Psoas muscle (tissue), 8 donors: ENCODE measurements around the gene RAP1A. TPM values are rescaled to one million over a fixed set of nuclear protein-coding genes. Genes with fewer than 3 reads are reported as not detected.

Source experiments
- ATAC-seq, 4 donors: fragments of 200-7000 bp; cut with Tn5 transposase; one replicate each; pipeline ENCODE4 v1.9.1; 2020; ENCODE audit warnings: moderate library complexity in 3 of 4, mild to moderate bottlenecking in 2 of 4
- DNase-seq, 2 donors: peaks; one replicate each; pipeline ENCODE4 v3.0.0-alpha.2; 2020
- H3K27ac ChIP-seq: fragments of 200-600 bp; one replicate; pipeline ENCODE4 v1.8.0; 2022
- H3K27me3 ChIP-seq, 3 donors: fragments of 200-600 bp in 1 of 3; one replicate each; pipeline versions ENCODE4 v1.6.1 to v1.8.0; 2013 to 2022; ENCODE audit warnings: low read length in 2 of 3, mild to moderate bottlenecking in 2 of 3, moderate library complexity in 1 of 3; ENCODE audit not compliant: insufficient read depth in 3 of 3
- H3K36me3 ChIP-seq, 2 donors: fragments of 200-600 bp in 1 of 2; one replicate each; pipeline versions ENCODE4 v1.6.1 to v1.8.0; 2013 to 2022; ENCODE audit warnings: low read depth in 1 of 2, mild to moderate bottlenecking in 1 of 2, moderate library complexity in 1 of 2; ENCODE audit not compliant: insufficient read depth in 1 of 2
- H3K4me1 ChIP-seq: fragments of 200-600 bp; one replicate; pipeline ENCODE4 v1.8.0; 2022
- H3K4me3 ChIP-seq: fragments of 200-600 bp; one replicate; pipeline ENCODE4 v1.8.0; 2022; ENCODE audit warnings: mild to moderate bottlenecking
- H3K9me3 ChIP-seq: fragments of 200-600 bp; one replicate; pipeline ENCODE4 v1.8.0; 2022
- WGBS, 3 donors: extraction: QIAGEN DNeasy Blood & Tissue Kit; methylation state at CpG; one replicate each; pipeline versions ENCODE4 v1.1.6 to v1.1.7; 2013; 5-methylcytosine and 5-hydroxymethylcytosine counted together
- intact Hi-C, 2 donors: fragments of 100-400 bp; cut with DNase I; formaldehyde crosslinking; loops; one replicate each; pipeline versions ENCODE4 v1.11.0 to v1.14.2; 2022
- polyA plus RNA-seq, 3 donors: library from polyadenylated mRNA; stranded (reverse); fragments of 200-250 nt; gene quantifications; one replicate each; pipeline ENCODE4 v1.2.3, GENCODE V29; 2013
- total RNA-seq, 4 donors: library from RNA; stranded (reverse); fragmentation: NEBNext Ultra II Directional in 2 of 4; extraction: Animal tissue kit (Norgen Biotek cat#: 25700) in 2 of 4; gene quantifications; one replicate each; pipeline versions ENCODE4 v1.2.1 to v1.2.4, GENCODE V29; 2021 to 2023
- TF ChIP-seq, protein P1 (sequence below): fragments of 200-600 bp; IDR thresholded peaks from one replicate; pipeline ENCODE4 v1.8.0; 2022; ENCODE audit warnings: antibody characterized with exemption
- donor health status: healthy with polysubstance abuse.
- donor health status: DM: no; HTN: no; CAD: no; lungs with moderate emphysema.
- donor health status: Bipolar disorder and iron deficiency.
- donor health status: healthy.
- donor health status: DM: yes; HTN: yes; CAD: no.
- donor health status: DM: no; HTN: no; CAD: no.
- donor health status: DM: no; HTN: no; CAD: no.
- donor health status: DM: yes; HTN: yes; CAD: no.

RAP1A gene
- total and polyA plus RNA-seq, 7 donors = 63.6 to 235 (median 76.6) TPM

DNA sequence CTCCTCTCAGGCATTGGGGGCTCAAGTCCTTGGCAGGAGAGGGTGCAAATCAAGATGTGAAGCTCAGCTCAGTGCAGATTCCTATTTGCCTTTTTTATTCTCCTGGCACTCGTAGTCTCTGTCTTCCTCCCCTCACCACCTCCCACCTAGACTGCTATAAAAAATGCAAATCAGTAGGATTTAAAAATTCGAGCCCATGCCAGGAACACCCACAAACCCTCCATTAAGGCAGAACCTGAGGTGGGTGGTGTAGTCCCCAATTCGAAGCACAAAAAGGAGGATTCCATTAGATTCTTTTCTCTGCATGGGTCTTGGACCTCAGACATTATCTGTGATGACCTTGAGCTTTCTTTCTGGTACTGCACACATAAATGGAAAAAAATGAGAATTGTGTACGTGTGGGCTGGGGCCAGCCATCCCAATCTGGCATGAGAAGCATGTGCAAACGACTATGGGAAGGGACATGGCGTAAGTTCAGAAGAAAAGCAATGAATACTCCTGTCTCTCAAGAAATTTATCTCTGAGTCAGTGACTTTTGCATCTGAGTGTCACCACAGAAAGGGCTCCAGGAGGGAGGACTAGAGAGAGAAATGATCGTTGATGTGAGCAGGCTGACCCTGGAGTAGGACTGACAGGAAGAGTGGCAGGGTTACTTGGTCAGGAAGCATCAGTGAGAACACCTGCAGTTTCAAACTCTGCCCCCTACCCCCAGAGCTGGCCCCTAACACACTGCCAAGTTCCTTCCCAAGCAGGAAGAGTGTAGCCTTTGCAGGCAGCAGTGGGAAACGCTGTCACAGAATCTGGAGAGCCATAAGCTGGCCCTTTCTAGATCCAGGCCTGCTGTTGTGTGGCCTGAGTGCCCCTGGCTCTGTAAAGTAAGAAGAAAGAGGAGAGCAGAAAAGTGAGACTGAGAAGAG lies 117.9 kb downstream of the RAP1A start:
- TF ChIP-seq, protein P1, sequence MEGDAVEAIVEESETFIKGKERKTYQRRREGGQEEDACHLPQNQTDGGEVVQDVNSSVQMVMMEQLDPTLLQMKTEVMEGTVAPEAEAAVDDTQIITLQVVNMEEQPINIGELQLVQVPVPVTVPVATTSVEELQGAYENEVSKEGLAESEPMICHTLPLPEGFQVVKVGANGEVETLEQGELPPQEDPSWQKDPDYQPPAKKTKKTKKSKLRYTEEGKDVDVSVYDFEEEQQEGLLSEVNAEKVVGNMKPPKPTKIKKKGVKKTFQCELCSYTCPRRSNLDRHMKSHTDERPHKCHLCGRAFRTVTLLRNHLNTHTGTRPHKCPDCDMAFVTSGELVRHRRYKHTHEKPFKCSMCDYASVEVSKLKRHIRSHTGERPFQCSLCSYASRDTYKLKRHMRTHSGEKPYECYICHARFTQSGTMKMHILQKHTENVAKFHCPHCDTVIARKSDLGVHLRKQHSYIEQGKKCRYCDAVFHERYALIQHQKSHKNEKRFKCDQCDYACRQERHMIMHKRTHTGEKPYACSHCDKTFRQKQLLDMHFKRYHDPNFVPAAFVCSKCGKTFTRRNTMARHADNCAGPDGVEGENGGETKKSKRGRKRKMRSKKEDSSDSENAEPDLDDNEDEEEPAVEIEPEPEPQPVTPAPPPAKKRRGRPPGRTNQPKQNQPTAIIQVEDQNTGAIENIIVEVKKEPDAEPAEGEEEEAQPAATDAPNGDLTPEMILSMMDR = no peak
- ATAC-seq (no peak), DNase-seq (no peak)
- H3K27ac ChIP-seq = peak overlapping the region; percentile 95
- H3K4me3 ChIP-seq = peak overlapping the region; percentile 92
- H3K36me3 ChIP-seq = peaks cover 0 to 14% of the 10 kb centered on the region in 2 donors
- no peaks in the 10 kb centered on the region for H3K9me3 ChIP-seq
- intact Hi-C loops = no loop called here
- H3K4me1 ChIP-seq = peaks cover 55% of the 10 kb centered on the region
- peaks cover 0 to 2% (median 0%) of the 10 kb centered on the region in 3 donors for H3K27me3 ChIP-seq
- 34 to 39% (median 37%) methylated on average over 8 of the region's 8 CpGs for WGBS, 3 donors

DNA sequence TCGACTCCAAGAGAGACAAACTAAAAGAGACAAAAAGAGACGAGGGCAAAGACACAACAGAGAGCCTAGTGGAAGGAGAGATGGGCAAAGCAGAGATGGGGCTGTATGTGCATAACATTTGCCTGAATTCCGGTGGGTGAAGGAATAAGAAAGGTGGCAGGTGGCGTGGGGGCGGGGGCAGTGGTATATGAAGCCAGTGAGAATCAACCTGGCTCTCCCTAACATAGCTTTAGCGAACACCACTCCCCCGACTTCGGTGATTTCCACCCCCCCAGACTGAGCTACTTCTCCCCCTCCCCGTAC lies 118.5 kb downstream of the RAP1A start:
- Histone ChIP-seq H3K36me3 (peaks cover 0 to 14% of the 10 kb centered on the region in 2 donors), H3K27ac (peak overlapping the region; percentile 95), H3K4me1 (peaks cover 50% of the 10 kb centered on the region), H3K4me3 (peak overlapping the region; percentile 92), H3K27me3 (peaks cover 0 to 4% (median 0%) of the 10 kb centered on the region in 3 donors), H3K9me3 (no peaks in the 10 kb centered on the region)
- 12 to 15% (median 14%) methylated on average over 5 to 9 of the region's 9 CpGs for WGBS, 3 donors
- TF ChIP-seq, protein P1 = no peak
- no peak for DNase-seq
- intact Hi-C loops = no loop called here
- no peak for ATAC-seq

DNA sequence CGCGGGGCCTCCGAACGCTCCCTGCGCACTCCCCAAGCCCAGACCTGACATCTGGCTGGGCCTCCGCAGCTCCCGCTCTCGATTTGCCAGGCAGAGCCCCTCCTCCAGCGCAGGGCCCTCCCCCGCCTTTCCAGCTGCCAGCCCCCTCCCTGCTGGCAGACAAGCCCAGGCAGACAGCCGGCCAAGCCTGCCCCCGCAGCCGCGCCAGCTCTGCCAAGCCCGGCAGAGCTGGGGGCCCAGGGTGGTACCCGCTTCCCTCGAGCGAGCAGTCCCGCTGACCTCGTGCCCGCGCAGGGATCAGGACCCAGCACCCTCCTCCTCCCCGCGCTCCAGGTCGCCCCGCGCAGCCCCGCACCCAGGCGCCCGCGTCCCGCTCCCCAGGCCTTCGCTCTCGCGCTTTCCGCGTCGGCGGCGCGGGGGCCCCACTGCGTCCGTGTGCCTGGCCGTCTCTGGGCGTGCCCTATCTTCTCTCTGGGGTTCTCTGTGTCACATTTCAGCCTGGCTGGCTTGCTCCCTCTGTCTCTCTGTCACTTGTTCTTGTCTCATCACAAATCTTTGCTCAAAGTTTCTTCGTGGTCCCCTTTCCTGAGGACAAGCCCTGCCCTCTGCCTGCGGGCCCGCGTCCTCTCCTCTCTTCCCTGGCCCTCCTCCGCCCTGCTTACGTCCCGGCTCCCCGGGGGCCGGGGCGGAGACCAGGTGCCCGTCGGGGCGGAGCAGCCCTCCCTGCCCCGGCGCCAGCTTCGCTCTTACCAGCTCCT lies 119.0 kb downstream of the RAP1A start:
- H3K9me3 ChIP-seq = no peaks in the 10 kb centered on the region
- TF ChIP-seq, protein P1 = no peak
- H3K36me3 ChIP-seq = peaks cover 0 to 9% of the 10 kb centered on the region in 2 donors
- intact Hi-C loops = no loop called here
- peak; percentile 73 to 83 for DNase-seq
- peak overlapping the region; percentile 92 for H3K4me3 ChIP-seq
- ATAC-seq = peak; percentile 53 to 70 (median 64)
- H3K27ac ChIP-seq = peak overlapping the region; percentile 95
- H3K4me1 ChIP-seq = peaks cover 44% of the 10 kb centered on the region
- 0 to 1% (median 1%) methylated on average over 33 to 61 of the region's 61 CpGs for WGBS, 3 donors
- H3K27me3 ChIP-seq = peaks cover 0 to 4% (median 0%) of the 10 kb centered on the region in 3 donors

DNA sequence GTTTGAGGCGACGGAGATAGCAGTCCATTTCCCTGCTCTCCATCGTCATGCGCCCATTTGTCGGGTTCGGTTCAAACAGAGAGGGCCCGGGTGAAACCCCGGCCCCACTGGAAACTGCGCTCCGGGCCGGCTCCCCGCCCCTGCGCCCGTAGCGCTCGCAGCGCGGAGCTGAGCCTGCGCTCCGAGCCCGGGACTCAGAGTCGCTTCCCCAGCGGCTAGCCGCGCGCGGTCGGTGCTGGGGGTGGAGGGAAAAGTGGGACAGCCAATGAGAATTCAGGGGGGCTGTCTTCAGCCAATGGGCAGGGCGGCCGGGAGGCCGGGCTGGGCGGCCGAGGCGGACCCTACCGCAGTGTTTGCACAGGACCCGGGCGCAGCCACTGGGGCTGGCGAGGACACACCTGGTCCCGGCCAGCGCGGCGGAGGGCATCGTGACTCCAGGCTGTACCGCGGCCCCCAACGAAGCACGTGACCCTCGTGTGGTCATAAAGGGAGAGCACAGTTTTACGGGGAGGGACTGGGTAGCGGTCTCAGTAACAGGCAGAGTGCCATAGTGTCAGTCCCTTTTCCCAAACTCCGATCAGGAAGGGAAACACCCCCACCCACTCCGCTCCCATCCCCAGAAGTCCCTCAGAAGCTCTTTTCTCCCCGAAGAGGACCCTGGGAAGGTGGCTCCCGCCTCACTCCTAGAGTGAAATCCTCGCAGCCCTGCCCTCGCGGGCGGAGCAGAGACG lies 119.8 kb downstream of the RAP1A start, which contains the start of gene INKA2:
TSS of gene INKA2 (minus strand) at position 202 of the 731 bp plus-strand sequence. CDS start at position 49, 153 bp downstream.
- WGBS, 3 donors = 0 to 1% (median 0%) methylated on average over 56 to 59 of the region's 59 CpGs
- peaks cover 0 to 4% of the 10 kb centered on the region in 2 donors for H3K36me3 ChIP-seq
- peaks cover 37% of the 10 kb centered on the region for H3K4me1 ChIP-seq
- TF ChIP-seq, protein P1 = no peak
- ATAC-seq (peak; percentile 82 to 88 (median 84)), DNase-seq (peak; percentile 90 to 93)
- intact Hi-C loops = no loop called here
- peak within 1 kb of the TSS; percentile 92 for H3K4me3 ChIP-seq
- no peaks in the 10 kb centered on the region for H3K9me3 ChIP-seq
- peak within 1 kb of the TSS; percentile 95 for H3K27ac ChIP-seq
- peaks cover 0 to 4% (median 0%) of the 10 kb centered on the region in 3 donors for H3K27me3 ChIP-seq
